Spleen (tissue), 7 donors: ENCODE results near the gene AOAH.

Experiments used
- CTCF ChIP-seq, 11 experiments: fragments of 200-600 bp in 7 of 11; fragments of 450-650 bp in 4 of 11; sonication (generic) in 4 of 11; IDR thresholded peaks in 8 of 11; conservative IDR thresholded peaks in 3 of 11; 1 replicate in 7 of 11; 2 replicates in 4 of 11; pipeline versions ENCODE4 v1.4.0 to v1.8.0; 2016 to 2021; ENCODE audit warnings: antibody characterized with exemption in 11 of 11, inconsistent platforms in 4 of 11, mild to moderate bottlenecking in 1 of 11
- POLR2AphosphoS5 ChIP-seq, 3 donors: sonication (generic); formaldehyde crosslinking; IDR thresholded peaks; one replicate each; pipeline ENCODE4 v1.5.1; 2017; ENCODE audit warnings: antibody characterized with exemption in 3 of 3
- donor health status: DM: no; HTN: no; CAD: no; lungs with moderate emphysema.
- donor health status: DM: no; HTN: no; CAD: no.
- donor health status: DM: no; HTN: no; CAD: no.

GRCh38 chr7:36657036-36657660, 67.1 kb downstream of the AOAH start:
- TF ChIP-seq CTCF (IDR thresholded peaks at IDR 0.05 in 8 of 11, conservative IDR thresholded peaks at IDR 0.05 in 3 of 11): no peak
- peak in 1 of 3 donors; percentile 8 for TF ChIP-seq POLR2AphosphoS5 (IDR thresholded peaks at IDR 0.05)
